GM23338 (cell line): ENCODE results near the gene ANO1. TPM values are rescaled to one million over a fixed set of nuclear protein-coding genes. Genes with fewer than 3 reads are reported as not detected.

ENCODE experiments used
- ATAC-seq: fragments of 200-7000 bp; cut with Tn5 transposase; 3 replicates; pipeline ENCODE4 v1.9.1; 2020
- DNase-seq: peaks from one replicate; pipeline ENCODE4 v3.0.0-alpha.2; 2015; ENCODE audit warnings: low spot score
- H2AFZ ChIP-seq: fragments of 200-600 bp; sonication (generic); 2 replicates; pipeline ENCODE4 v1.8.0; 2016; ENCODE audit warnings: antibody characterized with exemption, mild to moderate bottlenecking, moderate library complexity
- H3F3A ChIP-seq: fragments of 200-600 bp; sonication (generic); replicated peaks from 2 replicates; pipeline ENCODE4 v1.8.0; 2017; ENCODE audit warnings: antibody characterized with exemption, mixed run types, low read depth
- H3K27ac ChIP-seq: fragments of 200-600 bp; sonication (generic); 2 replicates; pipeline ENCODE4 v1.6.1; 2016; ENCODE audit warnings: low read depth
- H3K27me3 ChIP-seq: fragments of 200-600 bp; sonication (generic); 2 replicates; pipeline ENCODE4 v1.8.0; 2016; ENCODE audit warnings: mild to moderate bottlenecking, mixed run types, moderate library complexity; ENCODE audit not compliant: insufficient read depth
- H3K36me3 ChIP-seq: fragments of 200-600 bp; sonication (generic); 2 replicates; pipeline ENCODE4 v1.8.0; 2016; ENCODE audit warnings: mild to moderate bottlenecking; ENCODE audit not compliant: insufficient read depth
- H3K4me1 ChIP-seq: fragments of 200-600 bp; sonication (generic); 2 replicates; pipeline ENCODE4 v1.8.0; 2016; ENCODE audit warnings: mild to moderate bottlenecking, moderate library complexity; ENCODE audit not compliant: insufficient read depth
- H3K4me2 ChIP-seq: fragments of 200-600 bp; sonication (generic); 2 replicates; pipeline ENCODE4 v1.7.1; 2017; ENCODE audit warnings: mixed run types
- H3K4me3 ChIP-seq: fragments of 200-600 bp; sonication (generic); 2 replicates; pipeline ENCODE4 v1.6.1; 2016; ENCODE audit warnings: mixed run types
- H3K79me2 ChIP-seq: fragments of 200-600 bp; sonication (generic); replicated peaks from 2 replicates; pipeline ENCODE4 v1.8.0; 2017; ENCODE audit warnings: mild to moderate bottlenecking; ENCODE audit not compliant: insufficient read depth
- H3K9me2 ChIP-seq: fragments of 200-600 bp; sonication (generic); 2 replicates; pipeline ENCODE4 v1.8.0; 2017; ENCODE audit not compliant: insufficient read depth
- H4K20me1 ChIP-seq: fragments of 200-600 bp; sonication (generic); replicated peaks from 2 replicates; pipeline ENCODE4 v1.8.0; 2017; ENCODE audit warnings: mild to moderate bottlenecking; ENCODE audit not compliant: insufficient read depth
- H3K27ac Mint-ChIP-seq: 2 replicates; pipeline ENCODE4 v1.8.0; 2020; ENCODE audit warnings: inconsistent platforms, mild to moderate bottlenecking, moderate library complexity, mixed read lengths
- H3K27me3 Mint-ChIP-seq: 3 replicates; pipeline ENCODE4 v1.8.0; 2022; ENCODE audit warnings: low read depth, mild to moderate bottlenecking, moderate library complexity, mixed read lengths, inconsistent platforms; ENCODE audit not compliant: insufficient read depth, poor library complexity
- H3K36me3 Mint-ChIP-seq: 3 replicates; pipeline ENCODE4 v1.8.0; 2021; ENCODE audit warnings: low read depth, mild to moderate bottlenecking, inconsistent platforms, moderate library complexity, mixed read lengths
- H3K4me1 Mint-ChIP-seq: 3 replicates; pipeline ENCODE4 v1.8.0; 2020; ENCODE audit warnings: mild to moderate bottlenecking, inconsistent platforms, mixed read lengths
- H3K4me3 Mint-ChIP-seq: 3 replicates; pipeline ENCODE4 v1.8.0; 2021; ENCODE audit warnings: moderate library complexity, mild to moderate bottlenecking, inconsistent platforms, mixed read lengths
- H3K9me3 Mint-ChIP-seq: 3 replicates; pipeline ENCODE4 v1.8.0; 2020; ENCODE audit warnings: moderate library complexity, mild to moderate bottlenecking, inconsistent platforms, mixed read lengths
- CREB1 ChIP-seq: fragments of 250-450 bp; sonication (Bioruptor Pico); IDR thresholded peaks from 2 replicates; pipeline ENCODE4 v1.5.0; 2020; ENCODE audit warnings: low read depth, mild to moderate bottlenecking, moderate library complexity
- CTCF ChIP-seq, 2 experiments: fragments of 200-600 bp in 1 of 2; sonication (generic) in 1 of 2; conservative IDR thresholded peaks; 2 replicates each; pipeline versions ENCODE4 v1.5.1 to v1.6.1; 2016 to 2017; ENCODE audit warnings: antibody characterized with exemption in 2 of 2, low read depth in 2 of 2, mild to moderate bottlenecking in 2 of 2, moderate library complexity in 1 of 2
- EZH2 ChIP-seq: fragments of 200-600 bp; sonication (generic); IDR thresholded peaks from one replicate; pipeline ENCODE4 v1.8.0; 2017; ENCODE audit warnings: antibody characterized with exemption, mild to moderate bottlenecking, low read depth; ENCODE audit not compliant: unreplicated experiment
- EZH2phosphoT487 ChIP-seq: fragments of 200-600 bp; sonication (generic); IDR thresholded peaks from one replicate; pipeline ENCODE4 v1.8.1; 2018; ENCODE audit warnings: antibody characterized with exemption; ENCODE audit not compliant: unreplicated experiment
- JUNB ChIP-seq: IDR thresholded peaks from one replicate; pipeline ENCODE4 v1.6.1; 2016; ENCODE audit warnings: antibody characterized with exemption; ENCODE audit not compliant: unreplicated experiment
- NANOG ChIP-seq: IDR thresholded peaks from 2 replicates; pipeline ENCODE4 v1.6.1; 2016; ENCODE audit warnings: antibody characterized with exemption, borderline replicate concordance
- POLR2AphosphoS5 ChIP-seq: IDR thresholded peaks from 2 replicates; pipeline ENCODE4 v1.6.1; 2016; ENCODE audit warnings: antibody characterized with exemption, low read depth
- REST ChIP-seq: IDR thresholded peaks from one replicate; pipeline ENCODE4 v1.6.1; 2018; ENCODE audit warnings: antibody characterized with exemption; ENCODE audit not compliant: unreplicated experiment
- STAT1 ChIP-seq: IDR thresholded peaks from one replicate; pipeline ENCODE4 v1.6.1; 2016; ENCODE audit warnings: antibody characterized with exemption; ENCODE audit not compliant: unreplicated experiment
- ZNF114 ChIP-seq: fragments of 250-450 bp; sonication (Bioruptor Pico); IDR thresholded peaks from 2 replicates; pipeline ENCODE4 v1.5.0; 2020; ENCODE audit warnings: mild to moderate bottlenecking, moderate library complexity
- ZNF331 ChIP-seq: fragments of 250-450 bp; sonication (Bioruptor Pico); IDR thresholded peaks from 2 replicates; pipeline ENCODE4 v1.5.0; 2020; ENCODE audit warnings: low read depth, mild to moderate bottlenecking, moderate library complexity
- polyA plus RNA-seq: library from polyadenylated mRNA; unstranded; fragments of >200 nt; fragmentation: Nextera tagmentation; extraction: Ambion mirVana; gene quantifications from 2 replicates; pipeline ENCODE4 v1.2.1, GENCODE V29; 2016
- total RNA-seq: library from RNA; depleted of rRNA; stranded (reverse); fragments of >200 nt; shearing (Covaris generic); gene quantifications from 2 replicates; pipeline ENCODE4 v1.2.3, GENCODE V29; 2014
- TF ChIP-seq, protein P1 (sequence below): IDR thresholded peaks from 2 replicates; pipeline ENCODE4 v1.6.1; 2016; ENCODE audit warnings: antibody characterized with exemption
- TF ChIP-seq, protein P2 (sequence below): fragments of 250-450 bp; sonication (Bioruptor Pico); IDR thresholded peaks from 2 replicates; pipeline ENCODE4 v1.5.0; 2020; ENCODE audit warnings: mild to moderate bottlenecking, moderate library complexity

The ANO1 gene
- total and polyA plus RNA-seq, 2 experiments from 2014 or later, result 1.4 to 3.4 TPM

DNA sequence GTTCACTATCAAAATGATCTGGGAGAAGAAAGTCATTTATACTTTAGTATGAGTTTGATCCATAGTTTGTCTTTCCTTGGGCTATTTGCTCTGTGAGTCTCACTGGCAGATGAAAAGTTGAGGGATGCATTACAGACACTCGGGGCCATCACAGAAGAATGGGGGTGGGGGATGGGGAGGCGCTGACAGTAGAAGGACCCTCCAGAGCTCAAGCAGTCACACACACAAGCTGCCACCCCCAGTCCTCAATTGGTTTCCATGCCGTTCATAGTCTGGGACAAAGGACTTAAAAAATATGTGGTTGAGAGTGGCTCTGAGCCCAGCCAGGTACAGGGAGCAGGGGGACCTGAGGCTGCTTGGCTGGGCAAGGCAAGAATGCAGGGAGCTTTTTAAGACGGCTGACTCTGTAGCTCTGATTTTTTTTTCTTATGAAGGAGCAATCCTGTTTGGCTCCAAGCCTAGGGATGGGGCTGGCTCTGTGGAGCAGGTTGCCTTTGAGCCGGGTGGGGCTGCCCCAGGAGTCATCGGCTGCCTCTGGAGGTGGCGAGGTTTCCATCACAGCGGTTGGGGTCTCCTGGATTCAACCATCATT lies 13.3 kb upstream of the ANO1 start:
- Histone ChIP-seq H2AFZ (no peak overlapping the region), H4K20me1 (no peaks in the 10 kb centered on the region), H3K79me2 (no peaks in the 10 kb centered on the region), H3K27me3 (no peaks in the 10 kb centered on the region), H3K4me2 (no peak overlapping the region), H3K4me1 (peaks cover 9% of the 10 kb centered on the region; the same call in 1 of the 2 replicates), H3K4me3 (no peak overlapping the region), H3K9me2 (no peaks in the 10 kb centered on the region), H3K27ac (no peak overlapping the region), H3F3A (no peaks in the 10 kb centered on the region), H3K36me3 (no peaks in the 10 kb centered on the region)
- DNase-seq, result no peak
- H3K27me3 Mint-ChIP-seq, result peaks cover 6% of the 10 kb centered on the region
- no peak overlapping the region for H3K4me3 Mint-ChIP-seq
- no peaks in the 10 kb centered on the region; the same call in 2 of the 3 replicates for H3K9me3 Mint-ChIP-seq
- no peaks in the 10 kb centered on the region for H3K36me3 Mint-ChIP-seq
- no peak for ATAC-seq
- H3K4me1 Mint-ChIP-seq, result peaks cover 32% of the 10 kb centered on the region
- TF ChIP-seq POLR2AphosphoS5 (no peak), REST (no peak), ZNF331 (CRISPR knock-in tag) (no peak), EZH2phosphoT487 (no peak), STAT1 (no peak), CTCF (conservative IDR thresholded peaks at IDR 0.05; ENCODE audit: low read depth in 2 of 2) (no peak), JUNB (no peak), NANOG (no peak), CREB1 (CRISPR knock-in tag) (no peak), ZNF114 (CRISPR knock-in tag) (no peak), EZH2 (no peak)
- TF ChIP-seq, protein P1, sequence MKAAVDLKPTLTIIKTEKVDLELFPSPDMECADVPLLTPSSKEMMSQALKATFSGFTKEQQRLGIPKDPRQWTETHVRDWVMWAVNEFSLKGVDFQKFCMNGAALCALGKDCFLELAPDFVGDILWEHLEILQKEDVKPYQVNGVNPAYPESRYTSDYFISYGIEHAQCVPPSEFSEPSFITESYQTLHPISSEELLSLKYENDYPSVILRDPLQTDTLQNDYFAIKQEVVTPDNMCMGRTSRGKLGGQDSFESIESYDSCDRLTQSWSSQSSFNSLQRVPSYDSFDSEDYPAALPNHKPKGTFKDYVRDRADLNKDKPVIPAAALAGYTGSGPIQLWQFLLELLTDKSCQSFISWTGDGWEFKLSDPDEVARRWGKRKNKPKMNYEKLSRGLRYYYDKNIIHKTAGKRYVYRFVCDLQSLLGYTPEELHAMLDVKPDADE, result no peak
- TF ChIP-seq, protein P2, sequence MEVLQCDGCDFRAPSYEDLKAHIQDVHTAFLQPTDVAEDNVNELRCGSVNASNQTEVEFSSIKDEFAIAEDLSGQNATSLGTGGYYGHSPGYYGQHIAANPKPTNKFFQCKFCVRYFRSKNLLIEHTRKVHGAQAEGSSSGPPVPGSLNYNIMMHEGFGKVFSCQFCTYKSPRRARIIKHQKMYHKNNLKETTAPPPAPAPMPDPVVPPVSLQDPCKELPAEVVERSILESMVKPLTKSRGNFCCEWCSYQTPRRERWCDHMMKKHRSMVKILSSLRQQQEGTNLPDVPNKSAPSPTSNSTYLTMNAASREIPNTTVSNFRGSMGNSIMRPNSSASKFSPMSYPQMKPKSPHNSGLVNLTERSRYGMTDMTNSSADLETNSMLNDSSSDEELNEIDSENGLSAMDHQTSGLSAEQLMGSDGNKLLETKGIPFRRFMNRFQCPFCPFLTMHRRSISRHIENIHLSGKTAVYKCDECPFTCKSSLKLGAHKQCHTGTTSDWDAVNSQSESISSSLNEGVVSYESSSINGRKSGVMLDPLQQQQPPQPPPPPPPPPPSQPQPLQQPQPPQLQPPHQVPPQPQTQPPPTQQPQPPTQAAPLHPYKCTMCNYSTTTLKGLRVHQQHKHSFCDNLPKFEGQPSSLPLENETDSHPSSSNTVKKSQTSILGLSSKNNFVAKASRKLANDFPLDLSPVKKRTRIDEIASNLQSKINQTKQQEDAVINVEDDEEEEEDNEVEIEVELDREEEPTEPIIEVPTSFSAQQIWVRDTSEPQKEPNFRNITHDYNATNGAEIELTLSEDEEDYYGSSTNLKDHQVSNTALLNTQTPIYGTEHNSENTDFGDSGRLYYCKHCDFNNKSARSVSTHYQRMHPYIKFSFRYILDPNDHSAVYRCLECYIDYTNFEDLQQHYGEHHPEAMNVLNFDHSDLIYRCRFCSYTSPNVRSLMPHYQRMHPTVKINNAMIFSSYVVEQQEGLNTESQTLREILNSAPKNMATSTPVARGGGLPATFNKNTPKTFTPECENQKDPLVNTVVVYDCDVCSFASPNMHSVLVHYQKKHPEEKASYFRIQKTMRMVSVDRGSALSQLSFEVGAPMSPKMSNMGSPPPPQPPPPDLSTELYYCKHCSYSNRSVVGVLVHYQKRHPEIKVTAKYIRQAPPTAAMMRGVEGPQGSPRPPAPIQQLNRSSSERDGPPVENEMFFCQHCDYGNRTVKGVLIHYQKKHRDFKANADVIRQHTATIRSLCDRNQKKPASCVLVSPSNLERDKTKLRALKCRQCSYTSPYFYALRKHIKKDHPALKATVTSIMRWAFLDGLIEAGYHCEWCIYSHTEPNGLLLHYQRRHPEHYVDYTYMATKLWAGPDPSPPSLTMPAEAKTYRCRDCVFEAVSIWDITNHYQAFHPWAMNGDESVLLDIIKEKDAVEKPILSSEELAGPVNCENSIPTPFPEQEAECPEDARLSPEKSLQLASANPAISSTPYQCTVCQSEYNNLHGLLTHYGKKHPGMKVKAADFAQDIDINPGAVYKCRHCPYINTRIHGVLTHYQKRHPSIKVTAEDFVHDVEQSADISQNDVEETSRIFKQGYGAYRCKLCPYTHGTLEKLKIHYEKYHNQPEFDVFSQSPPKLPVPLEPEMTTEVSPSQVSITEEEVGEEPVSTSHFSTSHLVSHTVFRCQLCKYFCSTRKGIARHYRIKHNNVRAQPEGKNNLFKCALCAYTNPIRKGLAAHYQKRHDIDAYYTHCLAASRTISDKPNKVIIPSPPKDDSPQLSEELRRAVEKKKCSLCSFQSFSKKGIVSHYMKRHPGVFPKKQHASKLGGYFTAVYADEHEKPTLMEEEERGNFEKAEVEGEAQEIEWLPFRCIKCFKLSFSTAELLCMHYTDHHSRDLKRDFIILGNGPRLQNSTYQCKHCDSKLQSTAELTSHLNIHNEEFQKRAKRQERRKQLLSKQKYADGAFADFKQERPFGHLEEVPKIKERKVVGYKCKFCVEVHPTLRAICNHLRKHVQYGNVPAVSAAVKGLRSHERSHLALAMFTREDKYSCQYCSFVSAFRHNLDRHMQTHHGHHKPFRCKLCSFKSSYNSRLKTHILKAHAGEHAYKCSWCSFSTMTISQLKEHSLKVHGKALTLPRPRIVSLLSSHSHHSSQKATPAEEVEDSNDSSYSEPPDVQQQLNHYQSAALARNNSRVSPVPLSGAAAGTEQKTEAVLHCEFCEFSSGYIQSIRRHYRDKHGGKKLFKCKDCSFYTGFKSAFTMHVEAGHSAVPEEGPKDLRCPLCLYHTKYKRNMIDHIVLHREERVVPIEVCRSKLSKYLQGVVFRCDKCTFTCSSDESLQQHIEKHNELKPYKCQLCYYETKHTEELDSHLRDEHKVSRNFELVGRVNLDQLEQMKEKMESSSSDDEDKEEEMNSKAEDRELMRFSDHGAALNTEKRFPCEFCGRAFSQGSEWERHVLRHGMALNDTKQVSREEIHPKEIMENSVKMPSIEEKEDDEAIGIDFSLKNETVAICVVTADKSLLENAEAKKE (CRISPR knock-in tag), result no peak
- H3K27ac Mint-ChIP-seq, result no peak overlapping the region
